Keratinocyte (primary cell): ENCODE results near the gene AKR1C2.

Experiments
- EZH2 ChIP-seq: IDR thresholded peaks from one replicate; pipeline ENCODE4 v1.6.1; 2012; ENCODE audit warnings: inconsistent platforms, mild to moderate bottlenecking, low read length, moderate library complexity
- TF ChIP-seq, protein P1 (sequence below), 3 experiments: IDR thresholded peaks in 1 of 3; conservative IDR thresholded peaks in 1 of 3; optimal IDR thresholded peaks in 1 of 3; 2 replicates in 2 of 3; 3 replicates in 1 of 3; pipeline versions ENCODE3 to v1.5.1; 2011; ENCODE audit warnings: low read length in 3 of 3, mild to moderate bottlenecking in 3 of 3, moderate library complexity in 2 of 3, control low read depth in 1 of 3, inconsistent platforms in 1 of 3; ENCODE audit not compliant: insufficient read depth in 2 of 3; ENCODE audit errors: extremely low read depth in 1 of 3

DNA sequence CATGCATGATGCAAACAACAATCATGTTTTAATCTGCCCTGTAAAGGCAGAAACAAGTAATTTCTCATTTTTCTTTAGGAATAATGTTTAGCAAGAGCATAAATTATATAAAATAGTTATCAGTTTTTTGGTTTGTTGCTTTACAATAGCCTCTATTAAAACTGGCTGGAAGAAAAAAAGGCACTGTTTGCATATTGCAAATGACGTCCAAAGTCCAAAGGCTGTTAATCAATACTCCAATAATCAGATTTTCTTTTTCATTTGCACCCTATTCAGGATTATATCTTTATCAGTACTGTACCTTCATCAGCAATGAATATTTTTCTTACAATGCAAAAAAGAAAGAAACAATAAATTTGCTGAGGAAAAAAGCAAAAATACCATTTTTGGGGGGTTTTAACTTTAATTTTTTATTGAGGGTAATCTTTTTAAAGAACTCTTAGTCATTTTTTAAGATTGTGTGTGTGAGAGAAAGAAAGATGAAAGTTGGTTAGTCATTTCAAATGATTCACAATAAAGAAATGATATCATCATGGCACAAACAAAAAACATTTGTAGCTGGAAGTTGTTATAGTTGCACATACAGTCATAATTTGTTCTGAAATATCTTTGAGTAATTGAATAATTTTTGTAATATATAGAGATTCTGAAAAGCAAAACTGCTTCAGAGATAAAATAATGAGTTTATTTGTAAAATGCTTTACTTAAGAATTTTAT is 44.4 kb upstream of the AKR1C2 start:
- TF ChIP-seq, protein P1, sequence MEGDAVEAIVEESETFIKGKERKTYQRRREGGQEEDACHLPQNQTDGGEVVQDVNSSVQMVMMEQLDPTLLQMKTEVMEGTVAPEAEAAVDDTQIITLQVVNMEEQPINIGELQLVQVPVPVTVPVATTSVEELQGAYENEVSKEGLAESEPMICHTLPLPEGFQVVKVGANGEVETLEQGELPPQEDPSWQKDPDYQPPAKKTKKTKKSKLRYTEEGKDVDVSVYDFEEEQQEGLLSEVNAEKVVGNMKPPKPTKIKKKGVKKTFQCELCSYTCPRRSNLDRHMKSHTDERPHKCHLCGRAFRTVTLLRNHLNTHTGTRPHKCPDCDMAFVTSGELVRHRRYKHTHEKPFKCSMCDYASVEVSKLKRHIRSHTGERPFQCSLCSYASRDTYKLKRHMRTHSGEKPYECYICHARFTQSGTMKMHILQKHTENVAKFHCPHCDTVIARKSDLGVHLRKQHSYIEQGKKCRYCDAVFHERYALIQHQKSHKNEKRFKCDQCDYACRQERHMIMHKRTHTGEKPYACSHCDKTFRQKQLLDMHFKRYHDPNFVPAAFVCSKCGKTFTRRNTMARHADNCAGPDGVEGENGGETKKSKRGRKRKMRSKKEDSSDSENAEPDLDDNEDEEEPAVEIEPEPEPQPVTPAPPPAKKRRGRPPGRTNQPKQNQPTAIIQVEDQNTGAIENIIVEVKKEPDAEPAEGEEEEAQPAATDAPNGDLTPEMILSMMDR (optimal IDR thresholded peaks at IDR 0.05 in 1 of 3, IDR thresholded peaks at IDR 0.05 in 1 of 3, conservative IDR thresholded peaks at IDR 0.05 in 1 of 3; ENCODE audit: extremely low read depth in 1 of 3, insufficient read depth in 2 of 3, low read length in 3 of 3) = no peak
- no peak for TF ChIP-seq EZH2
